HepG2 (cell line): Measurements from ENCODE around the gene CRADD. TPM values are rescaled to one million over a fixed set of nuclear protein-coding genes. Genes with fewer than 3 reads are reported as not detected.

Experiments used
- KLF6 ChIP-seq: IDR thresholded peaks from 2 replicates; pipeline ENCODE4 v1.8.0; 2016; ENCODE audit warnings: missing biosample characterization, missing genetic modification reagents
- PHF5A ChIP-seq: IDR thresholded peaks from one replicate; pipeline ENCODE4 v1.6.1; 2018; ENCODE audit warnings: low read depth, missing genetic modification reagents; ENCODE audit not compliant: unreplicated experiment
- TBL1XR1 ChIP-seq: fragments of 150-350 bp; IDR thresholded peaks from 2 replicates; pipeline ENCODE4 v1.6.1; 2014; ENCODE audit warnings: borderline replicate concordance, low read length; ENCODE audit not compliant: partially characterized antibody
- TCF12 ChIP-seq, 2 experiments: fragments of 450-650 bp in 1 of 2; sonication (generic) in 1 of 2; formaldehyde crosslinking in 1 of 2; IDR thresholded peaks; 2 replicates each; pipeline versions ENCODE4 v1.6.1 to v1.8.0; 2017 to 2022; ENCODE audit warnings: antibody characterized with exemption in 1 of 2, mild to moderate bottlenecking in 1 of 2, missing genetic modification reagents in 1 of 2, moderate library complexity in 1 of 2
- TMF1 ChIP-seq: sonication (generic); formaldehyde crosslinking; IDR thresholded peaks from 2 replicates; pipeline ENCODE4 v1.8.1; 2022; ENCODE audit warnings: low read depth, missing genetic modification reagents
- ZC3H13 ChIP-seq: sonication (generic); formaldehyde crosslinking; IDR thresholded peaks from 2 replicates; pipeline ENCODE4 v1.8.1; 2023; ENCODE audit warnings: mild to moderate bottlenecking, missing genetic modification reagents, moderate library complexity
- ZFAT ChIP-seq: sonication (generic); formaldehyde crosslinking; conservative IDR thresholded peaks from 2 replicates; pipeline ENCODE4 v1.8.1; 2023; ENCODE audit warnings: missing genetic modification reagents, inconsistent platforms
- ZNF382 ChIP-seq: sonication (generic); formaldehyde crosslinking; IDR thresholded peaks from 2 replicates; pipeline ENCODE4 v1.5.0; 2020; ENCODE audit warnings: missing genetic modification reagents, mild to moderate bottlenecking, borderline replicate concordance
- ZNF614 ChIP-seq: IDR thresholded peaks from 2 replicates; pipeline ENCODE4 v1.6.1; 2018; ENCODE audit warnings: missing biosample characterization, missing genetic modification reagents, inconsistent platforms, borderline replicate concordance
- ZNF724P ChIP-seq: sonication (generic); formaldehyde crosslinking; IDR thresholded peaks from 2 replicates; pipeline ENCODE4 v1.8.0; 2022; ENCODE audit warnings: missing genetic modification reagents, borderline replicate concordance
- polyA plus RNA-seq, 8 experiments: library from polyadenylated mRNA; depleted of rRNA in 3 of 8; stranded (reverse) in 7 of 8; unstranded in 1 of 8; fragments of >200 nt; fragmentation: Illumina TruSeq in 4 of 8; extraction: Trizol in 4 of 8; gene quantifications; 2 replicates each; pipeline versions ENCODE4 v1.2.1 to v1.2.3, GENCODE V29; 2011 to 2016; ENCODE audit warnings: low read depth in 4 of 8, missing spikeins in 1 of 8, mixed read lengths in 1 of 8; ENCODE audit not compliant: insufficient read depth in 1 of 8
- total RNA-seq, 5 experiments: library from RNA; depleted of rRNA; stranded (reverse); fragments of >200 nt; fragmentation: Illumina TruSeq; extraction: Trizol; gene quantifications; 2 replicates each; pipeline ENCODE4 v1.2.3, GENCODE V29; 2016; ENCODE audit warnings: low read depth in 1 of 5
- TF ChIP-seq, protein P1 (sequence below): sonication (generic); formaldehyde crosslinking; IDR thresholded peaks from 2 replicates; pipeline ENCODE4 v1.8.1; 2023; ENCODE audit warnings: mild to moderate bottlenecking, missing genetic modification reagents, borderline replicate concordance
- TF ChIP-seq, protein P2 (sequence below): sonication (generic); formaldehyde crosslinking; IDR thresholded peaks from 2 replicates; pipeline ENCODE4 v1.9.0; 2021; ENCODE audit warnings: missing genetic modification reagents, borderline replicate concordance
- TF ChIP-seq, protein P3 (sequence below): sonication (generic); formaldehyde crosslinking; IDR thresholded peaks from 2 replicates; pipeline ENCODE4 v1.4.0; 2020; ENCODE audit warnings: missing genetic modification reagents
- TF ChIP-seq, protein P4 (sequence below): sonication (generic); formaldehyde crosslinking; IDR thresholded peaks from 2 replicates; pipeline ENCODE4 v1.5.0; 2020; ENCODE audit warnings: mild to moderate bottlenecking, missing genetic modification reagents
- TF ChIP-seq, protein P5 (sequence below): IDR thresholded peaks from 2 replicates; pipeline ENCODE4 v1.6.1; 2016; ENCODE audit warnings: mild to moderate bottlenecking, missing biosample characterization, missing genetic modification reagents
- TF ChIP-seq, protein P6 (sequence below): sonication (generic); formaldehyde crosslinking; IDR thresholded peaks from 2 replicates; pipeline ENCODE4 v1.9.0; 2021; ENCODE audit warnings: missing genetic modification reagents, mild to moderate bottlenecking, borderline replicate concordance
- TF ChIP-seq, protein P7 (sequence below): sonication (generic); formaldehyde crosslinking; IDR thresholded peaks from 2 replicates; pipeline ENCODE4 v1.5.0; 2020; ENCODE audit warnings: missing genetic modification reagents, mild to moderate bottlenecking, borderline replicate concordance

Gene CRADD
- total and polyA plus RNA-seq, 2 of the 13 experiments (the other 11 are each of a cell fraction or from before 2014, with no cell fraction given) = 12.4 to 18.8 TPM

DNA sequence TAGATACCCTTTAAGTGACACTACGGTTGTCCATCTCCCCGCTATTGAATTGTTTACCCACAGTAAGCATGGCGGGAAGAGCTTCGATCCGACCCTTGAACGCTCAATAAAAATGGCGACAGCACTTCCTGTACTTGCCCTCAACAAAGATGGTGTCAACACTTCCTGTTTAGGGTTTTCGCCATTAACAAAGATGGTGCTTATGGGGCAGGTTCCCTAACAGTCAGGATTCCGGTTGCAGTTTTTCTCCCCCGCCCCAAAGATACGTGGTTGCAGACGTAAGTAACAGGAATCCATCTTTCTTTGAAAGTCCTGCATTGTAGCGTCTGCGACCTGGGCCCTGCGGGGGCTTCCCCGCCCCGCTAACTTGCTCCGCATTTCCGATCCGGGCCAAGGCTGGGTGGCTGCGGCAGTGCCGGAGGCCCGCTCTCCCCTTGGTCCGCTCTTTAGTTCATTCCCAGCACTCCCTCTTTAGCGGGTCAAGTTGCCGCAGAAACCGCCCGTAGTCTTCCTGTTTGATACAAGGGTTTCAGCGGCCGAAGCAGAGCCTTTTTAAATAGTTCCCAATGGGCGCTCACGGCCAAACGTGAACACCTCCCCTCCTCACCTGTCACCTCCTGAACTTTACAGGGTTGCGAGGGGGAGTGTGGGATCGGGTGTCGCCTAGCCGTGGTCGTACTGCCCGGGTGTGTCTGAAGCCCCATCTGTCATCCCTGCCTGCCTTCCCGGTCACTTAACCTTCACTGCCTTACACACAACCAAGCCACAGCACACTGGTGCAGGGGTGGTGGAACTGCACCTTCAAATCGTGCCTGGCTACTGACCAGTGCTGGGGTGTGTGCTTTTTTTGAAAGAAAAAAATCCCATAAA is at the start of gene CRADD (continued):
- TF ChIP-seq TBL1XR1 (no peak), TCF12 (IDR thresholded peaks at IDR 0.05) (no peak), TCF12 (CRISPR knock-in tag; IDR thresholded peaks at IDR 0.05) (no peak), ZC3H13 (CRISPR knock-in tag) (no peak), ZFAT (CRISPR knock-in tag) (no peak), PHF5A (CRISPR knock-in tag) (peak; percentile 55), ZNF382 (CRISPR knock-in tag) (no peak), KLF6 (CRISPR knock-in tag) (peak; percentile 33; the same call in 1 of the 2 replicates), ZNF724P (CRISPR knock-in tag) (no peak), TMF1 (peak; percentile 33; the same call in 1 of the 2 replicates), ZNF614 (CRISPR knock-in tag) (no peak)
- TF ChIP-seq, protein P1, sequence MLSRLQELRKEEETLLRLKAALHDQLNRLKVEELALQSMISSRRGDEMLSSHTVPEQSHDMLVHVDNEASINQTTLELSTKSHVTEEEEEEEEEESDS (CRISPR knock-in tag) = no peak
- TF ChIP-seq, protein P2, sequence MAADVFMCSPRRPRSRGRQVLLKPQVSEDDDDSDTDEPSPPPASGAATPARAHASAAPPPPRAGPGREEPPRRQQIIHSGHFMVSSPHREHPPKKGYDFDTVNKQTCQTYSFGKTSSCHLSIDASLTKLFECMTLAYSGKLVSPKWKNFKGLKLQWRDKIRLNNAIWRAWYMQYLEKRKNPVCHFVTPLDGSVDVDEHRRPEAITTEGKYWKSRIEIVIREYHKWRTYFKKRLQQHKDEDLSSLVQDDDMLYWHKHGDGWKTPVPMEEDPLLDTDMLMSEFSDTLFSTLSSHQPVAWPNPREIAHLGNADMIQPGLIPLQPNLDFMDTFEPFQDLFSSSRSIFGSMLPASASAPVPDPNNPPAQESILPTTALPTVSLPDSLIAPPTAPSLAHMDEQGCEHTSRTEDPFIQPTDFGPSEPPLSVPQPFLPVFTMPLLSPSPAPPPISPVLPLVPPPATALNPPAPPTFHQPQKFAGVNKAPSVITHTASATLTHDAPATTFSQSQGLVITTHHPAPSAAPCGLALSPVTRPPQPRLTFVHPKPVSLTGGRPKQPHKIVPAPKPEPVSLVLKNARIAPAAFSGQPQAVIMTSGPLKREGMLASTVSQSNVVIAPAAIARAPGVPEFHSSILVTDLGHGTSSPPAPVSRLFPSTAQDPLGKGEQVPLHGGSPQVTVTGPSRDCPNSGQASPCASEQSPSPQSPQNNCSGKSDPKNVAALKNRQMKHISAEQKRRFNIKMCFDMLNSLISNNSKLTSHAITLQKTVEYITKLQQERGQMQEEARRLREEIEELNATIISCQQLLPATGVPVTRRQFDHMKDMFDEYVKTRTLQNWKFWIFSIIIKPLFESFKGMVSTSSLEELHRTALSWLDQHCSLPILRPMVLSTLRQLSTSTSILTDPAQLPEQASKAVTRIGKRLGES = 0 out of 2 replicates have a peak, but pooled peaks have one; percentile 15
- TF ChIP-seq, protein P3, sequence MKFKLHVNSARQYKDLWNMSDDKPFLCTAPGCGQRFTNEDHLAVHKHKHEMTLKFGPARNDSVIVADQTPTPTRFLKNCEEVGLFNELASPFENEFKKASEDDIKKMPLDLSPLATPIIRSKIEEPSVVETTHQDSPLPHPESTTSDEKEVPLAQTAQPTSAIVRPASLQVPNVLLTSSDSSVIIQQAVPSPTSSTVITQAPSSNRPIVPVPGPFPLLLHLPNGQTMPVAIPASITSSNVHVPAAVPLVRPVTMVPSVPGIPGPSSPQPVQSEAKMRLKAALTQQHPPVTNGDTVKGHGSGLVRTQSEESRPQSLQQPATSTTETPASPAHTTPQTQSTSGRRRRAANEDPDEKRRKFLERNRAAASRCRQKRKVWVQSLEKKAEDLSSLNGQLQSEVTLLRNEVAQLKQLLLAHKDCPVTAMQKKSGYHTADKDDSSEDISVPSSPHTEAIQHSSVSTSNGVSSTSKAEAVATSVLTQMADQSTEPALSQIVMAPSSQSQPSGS = peak; percentile 64; the same call in 1 of the 2 replicates
- TF ChIP-seq, protein P4, sequence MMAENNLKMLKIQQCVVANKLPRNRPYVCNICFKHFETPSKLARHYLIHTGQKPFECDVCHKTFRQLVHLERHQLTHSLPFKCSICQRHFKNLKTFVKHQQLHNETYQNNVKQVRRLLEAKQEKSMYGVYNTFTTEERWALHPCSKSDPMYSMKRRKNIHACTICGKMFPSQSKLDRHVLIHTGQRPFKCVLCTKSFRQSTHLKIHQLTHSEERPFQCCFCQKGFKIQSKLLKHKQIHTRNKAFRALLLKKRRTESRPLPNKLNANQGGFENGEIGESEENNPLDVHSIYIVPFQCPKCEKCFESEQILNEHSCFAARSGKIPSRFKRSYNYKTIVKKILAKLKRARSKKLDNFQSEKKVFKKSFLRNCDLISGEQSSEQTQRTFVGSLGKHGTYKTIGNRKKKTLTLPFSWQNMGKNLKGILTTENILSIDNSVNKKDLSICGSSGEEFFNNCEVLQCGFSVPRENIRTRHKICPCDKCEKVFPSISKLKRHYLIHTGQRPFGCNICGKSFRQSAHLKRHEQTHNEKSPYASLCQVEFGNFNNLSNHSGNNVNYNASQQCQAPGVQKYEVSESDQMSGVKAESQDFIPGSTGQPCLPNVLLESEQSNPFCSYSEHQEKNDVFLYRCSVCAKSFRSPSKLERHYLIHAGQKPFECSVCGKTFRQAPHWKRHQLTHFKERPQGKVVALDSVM (CRISPR knock-in tag) = no peak; the same call in 1 of the 2 replicates
- TF ChIP-seq, protein P5, sequence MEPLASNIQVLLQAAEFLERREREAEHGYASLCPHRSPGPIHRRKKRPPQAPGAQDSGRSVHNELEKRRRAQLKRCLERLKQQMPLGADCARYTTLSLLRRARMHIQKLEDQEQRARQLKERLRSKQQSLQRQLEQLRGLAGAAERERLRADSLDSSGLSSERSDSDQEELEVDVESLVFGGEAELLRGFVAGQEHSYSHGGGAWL (CRISPR knock-in tag) = no peak
- TF ChIP-seq, protein P6, sequence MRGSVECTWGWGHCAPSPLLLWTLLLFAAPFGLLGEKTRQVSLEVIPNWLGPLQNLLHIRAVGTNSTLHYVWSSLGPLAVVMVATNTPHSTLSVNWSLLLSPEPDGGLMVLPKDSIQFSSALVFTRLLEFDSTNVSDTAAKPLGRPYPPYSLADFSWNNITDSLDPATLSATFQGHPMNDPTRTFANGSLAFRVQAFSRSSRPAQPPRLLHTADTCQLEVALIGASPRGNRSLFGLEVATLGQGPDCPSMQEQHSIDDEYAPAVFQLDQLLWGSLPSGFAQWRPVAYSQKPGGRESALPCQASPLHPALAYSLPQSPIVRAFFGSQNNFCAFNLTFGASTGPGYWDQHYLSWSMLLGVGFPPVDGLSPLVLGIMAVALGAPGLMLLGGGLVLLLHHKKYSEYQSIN (CRISPR knock-in tag) = no peak
- TF ChIP-seq, protein P7, sequence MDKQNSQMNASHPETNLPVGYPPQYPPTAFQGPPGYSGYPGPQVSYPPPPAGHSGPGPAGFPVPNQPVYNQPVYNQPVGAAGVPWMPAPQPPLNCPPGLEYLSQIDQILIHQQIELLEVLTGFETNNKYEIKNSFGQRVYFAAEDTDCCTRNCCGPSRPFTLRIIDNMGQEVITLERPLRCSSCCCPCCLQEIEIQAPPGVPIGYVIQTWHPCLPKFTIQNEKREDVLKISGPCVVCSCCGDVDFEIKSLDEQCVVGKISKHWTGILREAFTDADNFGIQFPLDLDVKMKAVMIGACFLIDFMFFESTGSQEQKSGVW (CRISPR knock-in tag) = no peak
